Measurements from ENCODE around the gene MGAT4B.

Gene MGAT4B

GRCh38 chr5:179781846-179782245 lies 24.8 kb downstream of the MGAT4B start:
- no peak for TF ChIP-seq GATA2 (IDR thresholded peaks at IDR 0.05; ENCODE audit: low read depth, low read length)
- no peak for TF ChIP-seq GATA3 (IDR thresholded peaks at IDR 0.05; ENCODE audit: low read depth, low read length)

GRCh38 chr5:179780362-179780761 lies 26.3 kb downstream of the MGAT4B start:
- no peak for TF ChIP-seq GATA2 (IDR thresholded peaks at IDR 0.05; ENCODE audit: low read depth, low read length)
- no peak for TF ChIP-seq GATA3 (IDR thresholded peaks at IDR 0.05; ENCODE audit: low read depth, low read length)

- TF ChIP-seq GATA2 (IDR thresholded peaks at IDR 0.05; ENCODE audit: low read depth, low read length) = no peak
- TF ChIP-seq GATA3 (IDR thresholded peaks at IDR 0.05; ENCODE audit: low read depth, low read length) = no peak
These were observed 26.8 kb downstream of the MGAT4B start for GRCh38 chr5:179779826-179780225.

- TF ChIP-seq GATA2 (IDR thresholded peaks at IDR 0.05; ENCODE audit: low read depth, low read length) (no peak), GATA3 (IDR thresholded peaks at IDR 0.05; ENCODE audit: low read depth, low read length) (no peak)
These were observed 28.1 kb downstream of the MGAT4B start for GRCh38 chr5:179778591-179778990.

GRCh38 chr5:179777909-179778308 lies 28.8 kb downstream of the MGAT4B start:
- no peak for TF ChIP-seq GATA3 (IDR thresholded peaks at IDR 0.05; ENCODE audit: low read depth, low read length)
- no peak for TF ChIP-seq GATA2 (IDR thresholded peaks at IDR 0.05; ENCODE audit: low read depth, low read length)

GRCh38 chr5:179777456-179777855 lies 29.2 kb downstream of the MGAT4B start:
- TF ChIP-seq GATA3 (IDR thresholded peaks at IDR 0.05; ENCODE audit: low read depth, low read length) = no peak
- TF ChIP-seq GATA2 (IDR thresholded peaks at IDR 0.05; ENCODE audit: low read depth, low read length) = no peak

- TF ChIP-seq GATA3 (IDR thresholded peaks at IDR 0.05; ENCODE audit: low read depth, low read length) (no peak), GATA2 (IDR thresholded peaks at IDR 0.05; ENCODE audit: low read depth, low read length) (no peak)
These were observed 30.2 kb downstream of the MGAT4B start for GRCh38 chr5:179776411-179776938.

- no peak for TF ChIP-seq GATA2 (IDR thresholded peaks at IDR 0.05; ENCODE audit: low read depth, low read length)
- TF ChIP-seq GATA3 (IDR thresholded peaks at IDR 0.05; ENCODE audit: low read depth, low read length) = no peak
These were observed 32.2 kb downstream of the MGAT4B start for GRCh38 chr5:179774442-179774841.

GRCh38 chr5:179773686-179774040 lies 33.0 kb downstream of the MGAT4B start:
- TF ChIP-seq GATA3 (IDR thresholded peaks at IDR 0.05; ENCODE audit: low read depth, low read length) (no peak), GATA2 (IDR thresholded peaks at IDR 0.05; ENCODE audit: low read depth, low read length) (no peak)

GRCh38 chr5:179772351-179772750 lies 34.3 kb downstream of the MGAT4B start:
- TF ChIP-seq GATA3 (IDR thresholded peaks at IDR 0.05; ENCODE audit: low read depth, low read length) (no peak), GATA2 (IDR thresholded peaks at IDR 0.05; ENCODE audit: low read depth, low read length) (no peak)

- TF ChIP-seq GATA2 (IDR thresholded peaks at IDR 0.05; ENCODE audit: low read depth, low read length) = no peak
These were observed 35.3 kb downstream of the MGAT4B start for GRCh38 chr5:179771311-179771895.

GRCh38 chr5:179769796-179770195 lies 36.9 kb downstream of the MGAT4B start:
- no peak for TF ChIP-seq GATA3 (IDR thresholded peaks at IDR 0.05; ENCODE audit: low read depth, low read length)
- no peak for TF ChIP-seq GATA2 (IDR thresholded peaks at IDR 0.05; ENCODE audit: low read depth, low read length)

- no peak for TF ChIP-seq GATA3 (IDR thresholded peaks at IDR 0.05; ENCODE audit: low read depth, low read length)
- TF ChIP-seq GATA2 (IDR thresholded peaks at IDR 0.05; ENCODE audit: low read depth, low read length) = no peak
These were observed 37.4 kb downstream of the MGAT4B start for GRCh38 chr5:179769271-179769670.

- TF ChIP-seq GATA2 (IDR thresholded peaks at IDR 0.05; ENCODE audit: low read depth, low read length) (no peak), GATA3 (IDR thresholded peaks at IDR 0.05; ENCODE audit: low read depth, low read length) (no peak)
These were observed 38.2 kb downstream of the MGAT4B start for GRCh38 chr5:179768326-179769085.

GRCh38 chr5:179767496-179768100 lies 39.1 kb downstream of the MGAT4B start:
- TF ChIP-seq GATA3 (IDR thresholded peaks at IDR 0.05; ENCODE audit: low read depth, low read length) = no peak
- TF ChIP-seq GATA2 (IDR thresholded peaks at IDR 0.05; ENCODE audit: low read depth, low read length) = no peak
